ENCODE data around the gene CRNN. TPM values are rescaled to one million over a fixed set of nuclear protein-coding genes. Genes with fewer than 3 reads are reported as not detected.

CRNN gene
- total RNA-seq, 2 experiments from 2014 or later: not detected

DNA sequence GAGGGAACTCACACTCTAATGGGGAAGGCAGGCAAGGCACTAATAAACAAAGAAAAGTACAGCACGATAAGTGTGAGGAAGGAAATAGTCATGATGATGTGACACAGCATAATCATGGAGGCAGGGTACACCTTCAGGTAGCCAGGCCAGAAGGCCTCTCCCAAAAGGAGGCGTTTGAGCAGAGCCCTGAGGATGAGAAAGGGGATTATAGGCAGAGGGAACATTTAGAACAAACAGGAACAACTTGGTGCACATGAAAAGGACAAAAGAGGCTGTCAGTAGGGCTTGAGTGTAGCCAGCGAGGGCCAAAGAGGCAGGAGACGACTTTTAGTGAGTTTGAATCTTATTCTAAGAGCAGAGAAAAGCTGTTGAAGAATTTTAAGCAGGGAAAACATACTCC lies 33.4 kb upstream of the CRNN start:
- H3K27me3 Mint-ChIP-seq: peaks cover 7% of the 10 kb centered on the region
- H3K4me1 Mint-ChIP-seq: no peaks in the 10 kb centered on the region
- no peak overlapping the region for H3K4me3 Mint-ChIP-seq
- H3K27ac Mint-ChIP-seq: no peak overlapping the region
- DNase-seq: no peak
- POLR2A ChIA-PET: no interaction called here
- CTCF ChIA-PET: interaction anchor here (1.4 to 4.1 kb wide), 2 partner anchors 11 to 259 kb away, joined by 3 to 27 read pairs; no protein-coding TSS in a partner anchor
- H3K36me3 Mint-ChIP-seq (ENCODE audit: low read depth): no peaks in the 10 kb centered on the region
- no peaks in the 10 kb centered on the region for H3K9me3 Mint-ChIP-seq

DNA sequence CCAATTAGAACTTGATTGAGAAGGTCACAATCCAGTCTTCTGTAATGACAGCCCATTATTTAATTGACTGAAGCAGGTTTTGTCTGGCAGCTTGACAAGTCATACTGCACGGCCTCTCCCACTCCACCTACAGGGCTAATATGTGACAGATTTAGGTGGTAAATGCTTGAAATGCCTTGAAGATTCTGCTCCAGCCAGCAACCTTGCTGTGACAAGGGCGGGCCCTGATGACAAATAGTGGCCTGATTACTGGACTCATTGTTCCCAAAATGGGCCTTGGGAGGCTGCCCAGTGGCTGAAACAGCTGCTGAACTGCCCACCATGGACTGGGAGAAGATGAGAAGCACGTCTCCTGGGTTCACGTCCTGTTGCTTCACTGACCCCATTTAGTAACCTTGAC lies 30.0 kb upstream of the CRNN start:
- no peaks in the 10 kb centered on the region for H3K36me3 Mint-ChIP-seq (ENCODE audit: low read depth)
- no peaks in the 10 kb centered on the region for H3K9me3 Mint-ChIP-seq
- peaks cover under 1% of the 10 kb centered on the region for H3K27me3 Mint-ChIP-seq
- POLR2A ChIA-PET: no interaction called here
- CTCF ChIA-PET: no interaction called here
- H3K4me3 Mint-ChIP-seq: no peak overlapping the region
- H3K27ac Mint-ChIP-seq: no peak overlapping the region
- no peak for DNase-seq
- H3K4me1 Mint-ChIP-seq: peaks cover 2% of the 10 kb centered on the region

DNA sequence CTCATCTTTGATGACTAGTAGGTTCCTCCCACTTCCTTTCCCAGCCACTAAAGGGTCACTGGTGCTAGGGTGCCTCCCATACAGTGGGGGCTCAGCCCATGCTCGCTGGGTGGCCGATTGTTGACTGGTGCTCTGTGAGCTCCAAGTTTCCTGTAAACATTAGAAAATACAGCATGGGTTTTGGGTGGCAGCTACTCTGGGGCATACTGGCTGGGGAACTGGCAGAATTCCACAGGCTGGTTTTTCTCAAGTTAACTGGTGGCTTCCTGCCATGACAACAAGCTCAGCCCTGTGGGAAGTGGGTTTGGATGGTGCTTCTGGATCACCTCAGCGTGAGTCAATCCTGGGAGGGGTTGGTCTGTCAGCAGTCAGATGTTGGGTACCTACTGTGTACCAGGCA lies 28.7 kb upstream of the CRNN start:
- H3K4me3 Mint-ChIP-seq: no peak overlapping the region
- no peaks in the 10 kb centered on the region for H3K9me3 Mint-ChIP-seq
- H3K27ac Mint-ChIP-seq: no peak overlapping the region
- H3K36me3 Mint-ChIP-seq (ENCODE audit: low read depth): no peaks in the 10 kb centered on the region
- ChIA-PET POLR2A (no interaction called here), CTCF (interaction anchor here (1.1 kb wide), 1 partner anchor 16 kb away, joined by 5 read pairs; no protein-coding TSS in a partner anchor)
- peaks cover 7% of the 10 kb centered on the region for H3K27me3 Mint-ChIP-seq
- peaks cover 2% of the 10 kb centered on the region for H3K4me1 Mint-ChIP-seq
- no peak for DNase-seq

DNA sequence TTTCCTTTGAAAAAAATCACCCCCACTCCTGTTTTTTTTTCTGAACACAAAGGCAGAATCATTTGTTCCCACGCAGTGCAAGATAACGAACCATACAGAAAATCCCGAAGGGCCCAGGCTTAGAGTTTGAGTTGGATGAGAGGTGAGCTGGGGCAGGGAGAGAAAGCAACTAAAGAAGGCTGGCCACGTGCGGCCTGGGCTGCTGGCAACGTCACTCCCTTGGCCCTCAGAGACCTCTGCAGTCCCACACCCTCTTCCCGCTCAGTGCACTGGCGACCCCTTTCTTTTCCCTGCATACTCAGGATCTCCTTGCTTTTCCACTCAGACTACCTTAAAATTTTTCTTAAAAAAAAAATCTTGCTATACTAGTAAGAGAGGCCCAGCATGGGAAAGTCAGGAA lies 28.2 kb upstream of the CRNN start:
- ChIA-PET POLR2A (no interaction called here), CTCF (interaction anchor here (1.0 to 1.1 kb wide), 2 partner anchors 16 to 95 kb away, joined by 3 to 5 read pairs; no protein-coding TSS in a partner anchor)
- Mint-ChIP-seq H3K4me3 (no peak overlapping the region), H3K27me3 (peaks cover 10% of the 10 kb centered on the region), H3K4me1 (peaks cover 2% of the 10 kb centered on the region), H3K36me3 (ENCODE audit: low read depth) (no peaks in the 10 kb centered on the region), H3K27ac (no peak overlapping the region), H3K9me3 (no peaks in the 10 kb centered on the region)
- DNase-seq: no peak

DNA sequence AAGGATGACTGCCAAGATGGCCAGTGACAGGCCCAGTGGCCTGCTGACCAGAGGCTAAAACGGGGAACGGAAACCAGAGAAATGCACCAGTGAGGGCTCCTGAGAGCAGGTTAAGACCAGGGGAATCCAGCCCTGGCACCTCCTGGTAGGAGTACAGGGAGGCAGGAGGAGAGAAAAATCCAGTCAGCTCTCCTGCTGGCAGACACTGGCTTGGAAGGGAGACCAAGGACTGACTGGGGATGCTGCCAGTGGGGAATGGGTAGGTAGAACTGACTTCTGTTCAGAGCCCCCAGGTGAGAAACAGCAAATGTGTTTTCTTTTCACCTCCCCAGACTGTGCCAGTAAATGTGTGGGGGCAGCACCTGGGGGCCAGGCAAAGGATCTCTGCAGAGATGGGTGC lies 27.7 kb upstream of the CRNN start:
- peaks cover 16% of the 10 kb centered on the region for H3K27me3 Mint-ChIP-seq
- H3K4me3 Mint-ChIP-seq: no peak overlapping the region
- H3K9me3 Mint-ChIP-seq: no peaks in the 10 kb centered on the region
- DNase-seq: no peak
- CTCF ChIA-PET: interaction anchor here (0.5 to 1.9 kb wide), 6 partner anchors 8 to 1685 kb away, joined by 3 to 30 read pairs (median 6); no protein-coding TSS in a partner anchor
- H3K27ac Mint-ChIP-seq: no peak overlapping the region
- H3K4me1 Mint-ChIP-seq: peaks cover 2% of the 10 kb centered on the region
- POLR2A ChIA-PET: no interaction called here
- no peaks in the 10 kb centered on the region for H3K36me3 Mint-ChIP-seq (ENCODE audit: low read depth)

DNA sequence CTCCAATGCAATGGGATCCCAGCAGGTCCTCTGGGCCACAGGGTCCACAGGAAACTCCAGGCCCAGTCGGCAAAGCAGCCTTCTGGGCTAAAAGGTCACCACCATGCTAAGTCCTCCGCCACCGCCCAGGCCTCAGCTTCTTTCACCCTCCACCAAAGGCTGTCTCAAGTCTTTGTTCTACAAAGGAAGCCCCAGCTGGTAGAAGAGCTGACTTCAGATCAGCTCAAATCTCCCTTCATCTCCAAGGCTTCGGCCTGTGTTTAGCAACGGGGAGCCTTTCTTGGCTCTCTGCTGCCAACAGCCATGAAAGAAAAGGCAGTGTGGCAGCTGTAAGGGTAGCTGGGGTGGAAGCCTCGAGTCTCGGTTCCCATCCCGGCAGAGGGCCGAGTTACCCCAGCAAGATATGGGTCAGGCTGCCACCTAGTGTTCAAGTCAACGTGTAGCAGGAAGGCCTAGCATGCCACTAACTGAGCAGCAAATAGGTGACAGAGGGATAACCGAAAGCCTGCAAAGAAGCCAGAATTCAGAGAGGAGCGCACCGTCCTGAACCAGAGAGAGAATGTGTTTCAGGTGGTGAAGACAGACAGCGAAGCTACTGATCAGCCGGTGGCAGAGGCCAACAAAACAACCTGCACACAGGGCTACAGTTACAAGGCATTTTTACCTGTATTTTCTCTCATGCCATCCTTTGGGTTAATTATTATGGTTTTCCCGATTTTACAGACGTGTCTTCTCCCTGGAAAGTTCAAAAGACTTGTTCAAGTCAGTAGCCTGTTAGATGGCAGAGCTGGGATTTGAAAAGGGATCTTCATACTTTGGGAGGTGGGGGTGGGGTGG lies 26.8 kb upstream of the CRNN start:
- no peak overlapping the region for H3K4me3 Mint-ChIP-seq
- peaks cover 25% of the 10 kb centered on the region for H3K27me3 Mint-ChIP-seq
- H3K9me3 Mint-ChIP-seq: no peaks in the 10 kb centered on the region
- H3K36me3 Mint-ChIP-seq (ENCODE audit: low read depth): no peaks in the 10 kb centered on the region
- DNase-seq: peak; percentile 72
- no peak overlapping the region for H3K27ac Mint-ChIP-seq
- POLR2A ChIA-PET: interaction anchor here (1.0 kb wide), 1 partner anchor 29 kb away, joined by 3 read pairs; no protein-coding TSS in a partner anchor
- CTCF ChIA-PET: interaction anchor here (0.5 to 2.0 kb wide), 11 partner anchors 8 to 1686 kb away, joined by 3 to 30 read pairs (median 4); no protein-coding TSS in a partner anchor
- H3K4me1 Mint-ChIP-seq: peaks cover 2% of the 10 kb centered on the region

DNA sequence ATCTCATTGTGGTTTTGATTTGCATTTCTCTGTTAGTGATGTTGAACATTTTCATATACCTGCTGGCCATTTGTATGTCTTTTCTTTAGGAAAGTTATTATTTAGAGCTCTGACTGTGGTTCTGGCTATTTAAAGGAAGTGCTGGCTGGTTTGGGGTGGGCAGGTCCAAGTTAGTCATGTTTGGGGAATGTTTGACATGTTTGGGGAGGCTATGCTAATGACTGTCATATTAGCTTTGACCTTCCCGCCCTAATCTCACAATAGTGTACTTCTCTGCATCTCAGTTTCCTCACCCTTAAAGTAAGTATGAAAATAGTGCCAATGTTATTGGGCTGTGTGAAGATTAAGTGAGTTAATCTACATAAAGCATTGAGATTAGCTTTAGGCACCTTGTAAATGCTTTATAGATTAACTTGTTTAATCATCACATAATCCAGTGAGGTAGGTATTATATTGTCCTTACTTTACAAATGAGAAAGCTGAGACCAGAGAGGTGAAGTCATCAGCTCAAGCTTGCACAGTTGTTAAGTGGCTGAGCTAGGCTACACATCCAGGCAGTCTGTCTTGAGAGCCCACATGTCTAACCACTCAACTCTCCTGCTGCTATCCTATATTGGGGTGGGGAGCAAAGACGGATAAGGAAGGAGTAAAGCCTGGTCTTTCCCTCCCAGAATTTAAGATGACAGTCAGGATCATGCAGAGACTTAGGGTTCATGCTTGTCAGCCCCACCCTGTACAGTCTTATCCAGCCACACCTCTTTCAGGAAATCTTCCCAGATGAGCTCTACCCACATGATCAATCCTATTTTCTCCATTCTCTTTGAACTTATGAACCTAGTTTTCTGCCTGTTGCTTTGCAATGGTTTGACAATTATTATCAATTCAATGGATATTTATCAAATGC lies 22.8 kb upstream of the CRNN start:
- Mint-ChIP-seq H3K4me1 (peaks cover 2% of the 10 kb centered on the region), H3K4me3 (no peak overlapping the region), H3K27ac (no peak overlapping the region), H3K27me3 (peaks cover 25% of the 10 kb centered on the region), H3K36me3 (ENCODE audit: low read depth) (no peaks in the 10 kb centered on the region), H3K9me3 (no peaks in the 10 kb centered on the region)
- DNase-seq: no peak
- POLR2A ChIA-PET: no interaction called here
- CTCF ChIA-PET: interaction anchor here (1.6 to 1.9 kb wide), 2 partner anchors 21 to 23 kb away, joined by 5 read pairs; no protein-coding TSS in a partner anchor

DNA sequence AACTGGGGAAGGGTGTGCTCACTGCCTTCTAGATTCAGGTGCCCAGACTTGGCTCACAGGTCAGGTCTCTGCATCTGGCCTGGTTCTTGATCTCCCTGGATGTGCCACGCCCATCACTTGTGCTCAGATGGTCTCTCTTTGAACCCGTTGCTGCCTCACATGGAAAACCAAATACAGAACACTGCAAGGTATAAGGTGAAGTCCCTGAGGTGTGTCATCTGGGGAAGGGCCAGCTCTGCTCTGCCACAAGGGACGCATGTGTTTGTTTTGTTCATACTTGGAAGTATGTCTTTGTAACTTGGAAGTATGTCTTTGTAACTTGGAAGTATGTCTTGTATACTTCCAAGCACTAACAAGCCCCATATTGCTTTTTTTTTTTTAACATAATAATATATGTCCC lies 13.4 kb upstream of the CRNN start:
- CTCF ChIA-PET: interaction anchor here (0.7 to 3.1 kb wide), 3 partner anchors 13 to 31 kb away, joined by 3 to 11 read pairs (median 4); no protein-coding TSS in a partner anchor

DNA sequence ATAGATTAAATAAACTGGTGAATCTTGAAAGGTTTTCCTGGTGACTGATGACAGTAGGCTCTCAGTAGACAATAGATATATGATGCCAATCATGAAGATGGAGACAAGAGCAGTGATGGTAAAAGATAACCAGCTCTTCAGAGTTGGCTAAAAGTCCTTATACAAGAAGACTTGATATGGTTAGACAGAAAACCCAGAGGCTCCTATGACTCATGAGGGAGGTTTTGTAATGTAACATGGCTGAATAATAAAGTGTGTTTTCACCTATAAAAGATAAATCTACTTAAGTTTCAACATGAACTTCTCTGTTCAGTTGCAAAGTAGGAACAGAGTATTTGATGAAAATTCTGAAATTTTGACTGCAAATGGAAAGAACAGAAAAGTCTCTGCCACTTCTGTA lies 12.7 kb upstream of the CRNN start:
- Mint-ChIP-seq H3K36me3 (ENCODE audit: low read depth) (no peaks in the 10 kb centered on the region), H3K27me3 (no peaks in the 10 kb centered on the region), H3K4me3 (no peak overlapping the region), H3K4me1 (no peaks in the 10 kb centered on the region), H3K9me3 (peaks cover 3% of the 10 kb centered on the region), H3K27ac (no peak overlapping the region)
- ChIA-PET POLR2A (no interaction called here), CTCF (interaction anchor here (1.2 to 3.1 kb wide), 2 partner anchors 14 to 27 kb away, joined by 3 to 11 read pairs; no protein-coding TSS in a partner anchor)
- no peak for DNase-seq

More for the DNA sequence above, 13.4 kb upstream of the CRNN start:
- Mint-ChIP-seq H3K27me3 (no peaks in the 10 kb centered on the region), H3K4me3 (no peak overlapping the region), H3K4me1 (no peaks in the 10 kb centered on the region), H3K9me3 (peaks cover 3% of the 10 kb centered on the region), H3K36me3 (ENCODE audit: low read depth) (no peaks in the 10 kb centered on the region), H3K27ac (no peak overlapping the region)
- POLR2A ChIA-PET: no interaction called here
- DNase-seq: no peak

DNA sequence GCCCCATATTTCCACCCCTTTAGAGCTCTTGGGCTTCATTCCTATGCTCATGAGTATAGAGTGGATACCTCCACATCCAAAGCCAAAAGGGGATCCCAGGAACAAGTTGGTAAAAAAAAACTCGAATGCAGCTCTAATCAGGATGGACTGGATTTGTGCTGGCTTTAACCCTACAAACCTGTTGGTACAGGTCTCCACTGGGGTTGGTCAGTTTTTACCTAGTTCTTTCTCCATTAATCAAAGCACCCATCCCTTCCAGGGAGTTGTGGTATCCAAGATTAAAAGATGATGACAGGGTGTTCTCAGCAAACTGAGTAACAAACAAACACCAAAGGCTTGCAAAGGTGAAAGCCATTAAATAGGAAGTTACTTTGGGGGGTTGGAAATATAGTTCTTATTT lies 5.9 kb upstream of the CRNN start:
- ChIA-PET POLR2A (no interaction called here), CTCF (no interaction called here)
- Mint-ChIP-seq H3K27me3 (peaks cover 7% of the 10 kb centered on the region), H3K9me3 (peaks cover 3% of the 10 kb centered on the region), H3K4me3 (no peak overlapping the region), H3K4me1 (no peaks in the 10 kb centered on the region), H3K27ac (no peak overlapping the region), H3K36me3 (ENCODE audit: low read depth) (no peaks in the 10 kb centered on the region)
- DNase-seq: no peak

DNA sequence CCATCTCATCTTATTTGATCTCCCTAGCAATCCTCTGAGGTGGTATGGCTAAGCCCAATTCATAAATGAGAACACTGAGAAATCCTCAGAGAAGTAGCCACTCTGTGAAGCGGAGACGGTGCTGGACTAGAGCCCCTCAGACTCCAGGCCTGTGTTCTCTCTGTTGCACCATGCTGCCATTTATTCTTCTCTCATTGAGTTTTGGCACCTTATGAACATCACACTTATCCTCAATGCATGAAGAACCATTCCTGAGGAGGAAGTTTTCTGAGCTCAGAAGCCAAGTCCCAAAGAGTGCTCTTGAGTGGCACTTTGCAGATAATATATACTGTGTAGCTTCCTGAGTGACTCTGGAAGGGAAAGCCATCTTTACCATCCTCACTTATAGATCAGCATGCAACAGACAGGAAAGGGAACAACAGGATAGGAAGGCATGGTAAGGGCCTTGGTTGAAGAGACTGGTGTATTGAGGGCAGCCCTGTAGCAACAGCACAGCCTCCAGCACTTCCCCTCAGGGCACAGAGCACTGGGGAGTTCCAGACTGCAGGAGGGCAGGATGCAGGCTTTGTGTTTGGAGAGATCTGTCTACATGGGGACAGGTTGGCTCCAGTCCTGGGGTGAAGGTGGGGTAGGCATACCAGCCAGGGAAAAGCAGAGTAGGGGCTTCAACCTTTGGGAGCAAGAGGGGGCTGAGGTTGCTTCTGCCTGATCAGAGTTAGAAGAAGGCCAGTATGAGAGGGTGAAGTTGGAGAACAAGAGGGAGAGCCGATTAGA lies 1.6 kb upstream of the CRNN start:
- Mint-ChIP-seq H3K4me1 (no peaks in the 10 kb centered on the region), H3K36me3 (ENCODE audit: low read depth) (no peaks in the 10 kb centered on the region), H3K4me3 (no peak overlapping the region), H3K27ac (no peak overlapping the region), H3K9me3 (no peaks in the 10 kb centered on the region), H3K27me3 (peaks cover 7% of the 10 kb centered on the region)
- ChIA-PET POLR2A (no interaction called here), CTCF (interaction anchor here (0.8 to 0.9 kb wide), 2 partner anchors 10 to 18 kb away, joined by 3 read pairs; no protein-coding TSS in a partner anchor)
- DNase-seq: no peak

DNA sequence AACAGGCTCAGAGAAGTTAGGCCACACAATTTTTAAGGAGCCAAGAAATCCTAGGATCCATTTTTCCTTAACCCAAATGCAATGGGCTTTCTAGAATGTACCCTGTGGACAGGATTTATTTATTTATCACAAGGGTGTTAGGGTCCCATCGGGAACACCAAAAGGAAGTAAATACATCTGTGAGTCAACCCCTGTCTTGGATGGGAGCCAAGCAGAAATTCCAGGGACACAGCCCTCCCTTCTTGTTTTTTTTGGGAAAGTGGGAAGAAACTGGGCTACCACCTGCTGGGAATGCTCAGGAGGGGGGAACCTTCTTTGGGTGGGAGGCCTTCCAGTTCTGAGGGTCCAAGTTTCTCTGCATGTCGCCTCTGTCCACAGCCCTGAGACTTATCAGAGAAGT lies 1.3 kb downstream of the CRNN start:
- Mint-ChIP-seq H3K9me3 (no peaks in the 10 kb centered on the region), H3K27me3 (peaks cover 5% of the 10 kb centered on the region), H3K4me1 (no peaks in the 10 kb centered on the region), H3K4me3 (no peak overlapping the region), H3K36me3 (ENCODE audit: low read depth) (no peaks in the 10 kb centered on the region), H3K27ac (no peak overlapping the region)
- POLR2A ChIA-PET: no interaction called here
- CTCF ChIA-PET: no interaction called here
- no peak for DNase-seq

Data from activated CD4-positive, alpha-beta memory T cell treated with anti-CD3 and anti-CD28 coated beads, Interleukin-2, amount 10 ng/mL, durations not matched to agents 7 days and 5 days (primary cell).